Fibroblast of skin of abdomen (primary cell): Measurements from ENCODE around the gene CDC37L1.

ENCODE experiments used
- DNase-seq: peaks from one replicate; pipeline ENCODE4 v3.0.0-alpha.2; 2013

Gene CDC37L1

DNA sequence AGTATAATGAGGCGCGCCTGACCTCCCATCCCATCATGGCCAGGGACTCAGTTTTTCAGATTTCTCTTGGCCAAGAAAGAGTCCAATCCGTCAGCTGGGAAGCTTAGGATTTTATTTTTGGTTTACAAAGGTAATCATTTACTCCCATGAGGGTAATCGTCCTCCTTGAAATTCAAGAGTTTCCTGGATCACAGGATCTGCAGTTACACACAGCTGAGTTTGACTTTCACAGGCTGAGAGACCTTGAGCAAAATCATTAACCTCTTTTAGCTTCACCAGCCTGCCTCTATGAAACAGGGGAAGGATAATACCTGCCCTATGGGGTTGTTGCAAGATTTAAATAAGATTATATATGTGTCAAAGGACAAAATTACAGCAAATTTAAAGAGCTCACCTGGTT lies 77.1 kb downstream of the CDC37L1 start:
- DNase-seq = no peak
